Colon (tissue), 2 donors: Measurements from ENCODE around the gene SFTPB.
"Not testable (repeated sequence)": the region's sequence is repeated elsewhere in the genome, so short reads cannot be mapped to it uniquely, and the experiment has no call there.

Experiments used
- FAIRE-seq: peaks from 2 replicates; lab custom pipeline; 2012; peaks lifted over from hg19 to GRCh38; lab: Jason Lieb, UNC
- donor health status: control.
- donor health status: control.

Gene SFTPB

DNA sequence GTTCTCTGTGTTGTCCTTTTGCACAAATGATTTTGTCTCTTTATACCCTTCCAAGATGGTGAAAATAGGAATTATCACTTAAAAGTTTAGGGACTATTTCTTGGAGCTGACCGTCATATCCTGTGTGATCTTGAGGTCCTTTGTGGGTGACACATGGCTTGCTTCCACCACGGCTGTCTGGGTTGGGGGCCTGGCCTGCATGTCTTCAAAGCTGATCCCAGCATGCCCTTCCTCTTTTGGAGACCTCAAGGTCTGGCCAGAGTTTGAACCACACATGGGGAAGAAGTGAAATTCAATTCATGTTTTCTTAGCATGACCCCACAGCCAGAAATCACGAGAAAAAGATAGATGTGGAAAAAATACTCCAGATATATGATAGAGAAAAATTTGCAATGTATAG, 14.0 kb downstream of the SFTPB start:
- no peak for FAIRE-seq

GRCh38 chr2:85652056-85652455, 15.9 kb downstream of the SFTPB start:
- FAIRE-seq, result no peak

DNA sequence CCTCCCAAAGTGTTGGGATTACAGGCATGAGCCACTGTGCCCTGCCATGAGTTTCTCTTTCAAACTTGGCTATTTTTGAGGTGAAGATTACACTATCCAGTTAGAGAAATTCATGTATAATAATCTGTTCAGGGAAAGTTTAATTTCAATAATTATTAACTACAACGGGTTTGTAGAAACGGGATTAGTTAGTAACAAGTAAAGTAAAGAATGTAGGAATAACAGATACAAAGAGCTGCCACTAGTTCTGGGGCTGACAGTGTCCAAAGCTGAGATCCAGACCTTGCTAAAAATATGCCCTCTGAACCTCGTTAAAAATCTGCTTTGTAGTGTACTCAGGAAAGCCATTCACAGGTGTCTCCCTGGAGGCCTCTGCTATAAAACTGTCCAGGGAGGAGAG, 16.9 kb downstream of the SFTPB start:
- FAIRE-seq, result no peak

DNA sequence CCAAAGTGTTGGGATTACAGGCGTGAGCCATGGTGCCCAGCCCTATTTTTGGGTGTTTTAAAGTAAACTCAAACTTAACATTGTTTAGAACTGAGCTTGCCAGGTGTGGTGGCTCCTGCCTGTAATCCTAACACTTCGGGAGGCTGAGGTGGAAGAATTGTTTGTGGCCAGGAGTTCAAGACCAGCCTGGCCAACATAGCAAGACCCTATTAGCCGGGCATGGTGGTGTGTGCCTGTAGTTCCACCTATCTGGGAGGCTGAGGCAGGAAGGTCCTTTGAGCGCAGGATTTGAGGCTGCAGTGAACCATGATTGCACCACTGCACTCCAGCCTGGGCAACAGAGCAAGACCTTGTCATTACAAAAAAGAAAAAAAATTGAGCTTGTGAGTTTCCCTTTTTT, 17.5 kb downstream of the SFTPB start:
- no peak for FAIRE-seq

DNA sequence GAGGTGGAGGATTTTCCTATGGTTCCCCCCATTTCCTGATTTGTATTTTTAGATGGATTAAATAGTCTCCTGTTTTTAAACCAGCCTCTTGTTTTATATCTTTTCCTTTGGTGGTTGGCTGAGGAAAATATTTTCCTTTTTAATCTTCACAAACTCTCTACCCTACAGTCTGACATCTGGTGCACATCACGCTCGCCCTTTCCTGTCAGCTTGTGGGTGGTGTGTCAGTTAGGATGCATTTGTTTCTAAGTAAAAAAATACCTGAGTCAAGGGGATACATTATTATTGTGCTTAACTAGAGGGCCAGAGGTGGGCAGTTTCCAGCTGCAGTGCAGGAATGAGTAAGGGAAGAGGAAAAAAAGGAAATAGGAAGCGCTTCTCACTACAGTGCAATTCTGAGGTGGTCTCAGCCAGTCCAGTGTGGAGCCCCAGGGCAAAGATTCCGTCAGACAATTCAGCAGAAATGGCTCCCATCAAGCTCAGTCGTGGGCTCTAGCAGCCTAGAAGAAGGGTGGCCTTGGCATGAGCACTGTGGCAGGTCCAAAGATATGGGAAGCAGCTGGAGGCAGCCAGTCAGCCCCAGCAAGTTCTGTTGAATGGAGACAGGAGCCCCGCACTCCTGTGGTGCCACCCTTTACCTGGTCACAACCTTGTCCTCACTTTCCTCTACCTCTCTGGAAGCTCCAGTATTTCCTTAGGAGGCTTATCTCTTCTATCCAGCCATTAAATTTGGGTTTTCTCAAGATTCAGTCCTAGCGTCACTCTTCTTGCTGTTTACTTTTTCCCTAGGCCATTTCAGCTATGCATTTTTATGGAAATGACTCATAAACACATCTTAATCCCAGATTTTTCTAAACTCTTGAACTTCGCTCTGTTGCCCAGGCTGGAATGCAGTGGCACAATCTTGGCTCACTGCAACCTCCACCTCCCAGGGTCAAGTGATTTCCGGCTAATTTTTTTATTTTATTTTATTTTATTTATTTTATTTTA, 18.5 kb downstream of the SFTPB start:
- no peak for FAIRE-seq

DNA sequence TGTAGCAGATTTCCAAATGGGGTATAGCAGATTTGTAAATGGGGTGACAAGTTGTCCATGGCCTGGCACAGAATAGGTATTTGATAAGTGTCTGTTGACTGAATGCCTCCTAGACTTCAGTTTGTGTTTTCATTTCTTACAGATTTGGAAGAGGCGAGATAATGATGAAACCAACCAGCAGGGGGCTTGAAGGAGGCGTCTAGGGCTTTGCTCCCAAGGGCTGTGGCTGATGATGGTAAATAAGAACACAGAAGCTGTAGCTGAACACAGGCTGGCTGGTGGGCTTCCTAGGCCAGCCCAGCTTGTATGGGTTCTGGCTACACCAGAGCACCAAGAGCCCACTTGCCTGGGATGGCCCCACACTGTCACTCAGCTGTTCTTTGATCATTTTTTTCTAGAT, 19.4 kb downstream of the SFTPB start:
- no peak for FAIRE-seq

DNA sequence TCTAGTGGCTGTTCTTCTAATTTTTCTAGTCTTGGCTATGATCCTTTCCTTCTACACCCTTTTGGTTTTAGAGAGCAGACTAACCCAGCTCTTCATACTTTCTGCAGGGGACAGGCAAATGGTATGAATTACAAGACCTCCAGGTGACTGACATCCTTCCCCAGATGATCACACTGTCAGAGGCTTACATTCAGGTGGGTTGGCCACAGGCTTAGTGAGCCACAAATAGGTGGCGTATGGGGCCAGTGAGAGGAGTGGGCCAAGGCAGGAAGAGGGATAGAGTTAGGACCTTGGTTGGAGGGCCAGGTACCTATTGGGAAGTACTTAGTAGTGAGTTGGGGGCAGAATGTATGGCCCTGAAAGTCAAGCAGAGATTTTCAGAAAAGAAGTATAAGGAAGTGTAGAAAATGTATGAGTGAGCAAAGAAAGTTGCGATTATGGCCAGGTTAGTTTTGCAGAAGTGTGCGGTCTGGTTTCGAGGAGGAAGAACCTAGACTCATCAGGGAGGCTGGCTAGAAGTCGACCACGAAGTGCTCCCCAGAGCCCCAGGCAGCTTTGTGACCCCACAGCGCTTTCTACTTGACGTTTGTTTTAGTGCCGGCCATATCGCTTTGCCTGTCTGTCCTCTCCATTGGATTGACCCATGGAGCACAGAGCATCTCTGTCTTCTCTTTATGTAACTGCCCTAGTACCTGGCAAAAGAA, 20.0 kb downstream of the SFTPB start:
- no peak for FAIRE-seq

DNA sequence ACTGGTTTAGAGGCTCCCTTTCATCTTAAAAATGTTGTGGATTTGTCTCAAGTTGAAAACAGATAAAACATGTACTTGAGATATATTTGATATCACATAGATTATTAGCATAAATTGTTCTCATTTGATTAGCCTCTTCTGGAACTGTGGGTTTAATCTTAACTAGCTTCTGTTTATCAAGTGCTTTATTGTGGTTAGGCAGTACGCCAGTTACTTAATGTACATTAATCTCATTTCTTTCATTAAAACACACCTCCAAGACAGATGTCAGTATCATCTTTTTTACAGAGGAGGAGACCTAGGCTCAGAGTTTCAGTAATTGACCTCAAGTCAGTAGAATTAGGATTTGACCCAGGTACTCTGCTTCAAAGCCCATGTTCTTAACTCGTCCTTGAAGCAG, 21.8 kb downstream of the SFTPB start:
- no peak for FAIRE-seq

- FAIRE-seq, result no peak
These were observed 23.1 kb downstream of the SFTPB start for GRCh38 chr2:85644909-85645308.

- FAIRE-seq, result no peak
These were observed 25.3 kb downstream of the SFTPB start for GRCh38 chr2:85642725-85643124.

- FAIRE-seq, result no peak
These were observed 32.4 kb downstream of the SFTPB start for GRCh38 chr2:85635636-85636035.

- FAIRE-seq, result no peak
These were observed 33.0 kb downstream of the SFTPB start for GRCh38 chr2:85635011-85635410.

- FAIRE-seq, result no peak
These were observed 36.7 kb downstream of the SFTPB start for GRCh38 chr2:85631316-85631715.

GRCh38 chr2:85628658-85629057, 39.3 kb downstream of the SFTPB start:
- FAIRE-seq, result no peak

DNA sequence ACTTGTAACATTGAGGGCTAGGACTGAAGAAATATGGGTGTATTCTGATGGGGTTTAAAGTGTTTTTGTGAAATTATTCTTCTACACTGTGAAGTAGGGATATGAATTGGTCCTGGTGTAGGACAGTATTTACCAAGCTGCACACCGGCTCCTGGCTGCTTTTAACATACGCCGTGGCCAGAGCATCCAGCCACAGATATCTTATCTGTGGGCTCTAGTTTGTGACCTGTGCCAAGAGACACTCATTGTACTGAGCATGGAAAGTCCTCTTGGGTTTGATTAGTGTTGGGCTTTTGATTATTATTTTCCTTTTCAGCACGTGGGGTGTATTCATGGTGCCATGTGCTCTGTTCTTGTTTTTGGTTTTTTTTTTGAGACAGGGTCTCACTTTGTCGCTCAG, 44.0 kb downstream of the SFTPB start:
- no peak for FAIRE-seq

GRCh38 chr2:85621338-85621737, 46.7 kb downstream of the SFTPB start:
- no peak for FAIRE-seq

- no peak for FAIRE-seq
These were observed 48.4 kb downstream of the SFTPB start for GRCh38 chr2:85619617-85620016.

DNA sequence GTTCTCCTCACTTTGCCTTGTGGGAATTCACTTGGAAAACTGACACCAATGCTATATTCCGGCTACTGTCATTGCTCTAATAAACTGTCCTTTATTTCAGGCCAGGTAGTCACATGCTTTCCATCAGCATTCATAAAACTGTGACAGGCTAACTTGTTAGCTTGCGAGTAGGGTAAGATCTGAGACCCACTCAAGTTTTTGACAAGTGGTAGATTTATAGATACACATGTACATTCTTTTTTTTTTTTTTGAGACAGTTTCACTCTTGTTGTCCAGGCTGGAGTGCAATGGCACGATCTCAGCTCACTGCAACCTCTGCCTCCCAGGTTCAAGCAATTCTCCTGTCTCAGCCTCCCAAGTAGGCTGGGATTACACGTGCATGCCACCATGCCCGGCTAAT, 50.3 kb downstream of the SFTPB start:
- FAIRE-seq, result not testable (repeated sequence)

DNA sequence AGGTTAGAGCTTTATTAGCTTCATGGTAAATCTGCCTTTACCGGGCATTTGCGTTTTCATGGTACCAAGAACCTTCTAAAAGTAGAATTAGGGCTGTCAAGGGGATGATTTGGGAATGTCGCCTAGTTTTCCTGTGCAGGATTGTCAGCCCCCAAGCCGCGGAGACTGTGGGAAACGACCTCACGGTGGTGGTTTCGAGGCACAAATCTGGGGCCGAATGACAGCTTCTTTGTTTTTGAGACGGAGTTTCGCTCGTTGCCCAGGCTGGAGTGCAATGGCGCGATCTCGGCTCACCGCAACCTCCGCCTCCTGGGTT, 52.6 kb downstream of the SFTPB start:
- FAIRE-seq, result no peak

GRCh38 chr2:85614757-85615156, 53.2 kb downstream of the SFTPB start:
- not testable (repeated sequence) for FAIRE-seq

DNA sequence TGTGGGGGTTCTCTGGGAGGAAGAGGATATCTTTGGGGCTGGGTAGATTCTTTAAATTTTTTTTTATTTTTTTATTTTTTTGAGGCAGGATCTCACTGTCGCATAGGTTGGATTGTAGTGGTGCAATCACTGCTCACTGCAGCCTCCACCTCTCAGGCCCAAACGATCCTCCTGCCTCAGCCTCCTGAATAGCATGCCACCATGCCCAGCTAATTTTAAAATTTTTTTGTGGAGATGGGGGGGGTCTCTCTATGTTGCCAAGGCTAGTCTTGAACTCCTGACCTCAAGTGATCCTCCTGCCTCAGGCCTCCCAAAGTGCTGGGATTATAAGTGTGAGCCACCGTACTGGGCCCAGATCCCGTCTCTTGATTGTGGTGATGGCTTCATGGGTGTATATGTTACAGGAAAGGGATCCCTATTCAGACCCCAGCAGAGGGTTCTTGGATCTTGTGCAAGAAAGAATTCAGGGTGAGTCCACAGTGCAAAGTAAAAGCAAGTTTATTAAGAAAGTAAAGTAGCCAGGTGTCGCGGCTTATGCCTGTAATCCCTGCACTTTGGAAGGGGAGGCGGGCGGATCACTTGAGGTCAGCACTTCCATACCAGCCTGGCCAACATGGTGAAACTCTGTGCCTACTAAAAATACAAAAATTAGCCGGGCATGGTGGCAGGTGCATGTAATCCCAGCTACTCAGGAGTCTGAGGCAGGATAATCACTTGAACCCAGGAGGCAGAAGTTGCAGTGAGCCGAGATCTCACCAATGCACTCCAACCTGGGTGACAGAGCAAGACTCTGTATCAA, 54.1 kb downstream of the SFTPB start:
- FAIRE-seq, result no peak

GRCh38 chr2:85611705-85612587, 56.1 kb downstream of the SFTPB start, which contains the start of gene C2orf68:
C2orf68 (minus strand) TSS chr2:85612066; CDS start chr2:85611984, 82 bp downstream.
- no peak for FAIRE-seq
